NCI-H1930 (cell line): ENCODE measurements around the gene SPAG17.

Source experiments
- DNase-seq, 2 experiments: peaks; one replicate each; lab custom pipeline; 2025; lab: John Stamatoyannopoulos, UW

Gene SPAG17

DNA sequence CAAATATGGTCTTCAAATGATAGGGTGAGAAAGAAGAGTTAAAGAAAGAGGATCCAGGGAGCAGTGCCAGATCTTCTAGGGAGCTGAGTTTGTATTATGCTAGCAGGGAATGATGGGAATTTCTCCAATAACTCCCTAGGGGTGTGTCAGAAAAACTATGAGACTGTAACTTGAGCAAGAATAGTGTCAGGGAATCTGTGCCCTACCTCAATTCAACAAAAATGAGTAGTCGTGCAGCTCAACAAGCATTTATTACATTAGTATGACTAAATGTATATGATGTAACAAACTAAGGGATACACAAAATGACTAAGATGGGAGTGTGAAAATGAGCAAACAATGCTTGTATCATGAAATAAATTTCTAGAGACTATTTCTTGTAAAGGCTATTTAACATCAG is 24.2 kb downstream of the SPAG17 start:
- no peak for DNase-seq

GRCh38 chr1:118159569-118159968 is 25.5 kb downstream of the SPAG17 start:
- no peak for DNase-seq

GRCh38 chr1:118158924-118159323 is 26.1 kb downstream of the SPAG17 start:
- no peak for DNase-seq

DNA sequence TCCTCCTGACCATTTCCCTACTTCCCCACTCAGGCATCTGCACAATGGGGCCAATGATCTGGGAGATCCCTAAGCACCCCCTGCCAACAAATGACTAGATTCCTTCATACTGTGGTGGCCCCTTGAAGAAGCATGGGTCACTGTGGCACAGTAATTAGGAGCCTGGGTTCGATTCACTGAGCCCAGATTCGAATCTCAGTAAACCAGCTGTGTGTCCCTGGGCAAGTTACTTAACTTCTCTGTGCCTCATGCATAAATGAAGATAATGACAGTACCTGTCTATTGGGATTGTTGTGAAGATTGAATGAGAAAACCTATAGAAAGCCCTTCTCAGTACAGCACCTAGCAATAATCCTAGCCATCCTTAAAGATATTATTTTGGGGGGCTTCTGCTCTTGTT is 27.5 kb downstream of the SPAG17 start:
- DNase-seq: no peak

- DNase-seq: no peak
Measured at GRCh38 chr1:118155106-118155505, 29.9 kb downstream of the SPAG17 start.

- no peak for DNase-seq
Measured at GRCh38 chr1:118154220-118154619, 30.8 kb downstream of the SPAG17 start.

GRCh38 chr1:118151312-118151937 is 33.6 kb downstream of the SPAG17 start:
- DNase-seq: no peak

- no peak for DNase-seq
Measured at GRCh38 chr1:118149799-118150198, 35.2 kb downstream of the SPAG17 start.

DNA sequence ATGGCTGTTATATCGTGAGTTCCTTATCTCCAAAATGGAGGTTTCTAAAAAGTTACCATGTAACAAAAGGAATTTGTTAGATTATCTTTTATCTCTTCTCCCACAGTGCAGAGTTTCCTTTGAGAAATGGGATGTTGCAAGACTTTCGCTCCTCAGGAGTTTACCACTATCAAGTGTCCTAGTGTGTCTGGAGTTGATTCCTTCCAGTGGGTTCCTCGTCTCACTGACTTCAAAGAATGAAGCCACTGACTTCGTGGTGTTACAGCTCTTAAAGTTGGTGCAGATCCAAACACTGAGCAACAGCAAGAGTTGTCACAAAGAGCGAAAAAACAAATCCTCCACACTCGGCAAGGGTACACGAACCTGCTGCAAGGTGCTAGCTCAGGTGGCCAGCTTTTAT is 37.0 kb downstream of the SPAG17 start:
- no peak for DNase-seq

GRCh38 chr1:118147522-118147921 is 37.5 kb downstream of the SPAG17 start:
- no peak for DNase-seq

DNA sequence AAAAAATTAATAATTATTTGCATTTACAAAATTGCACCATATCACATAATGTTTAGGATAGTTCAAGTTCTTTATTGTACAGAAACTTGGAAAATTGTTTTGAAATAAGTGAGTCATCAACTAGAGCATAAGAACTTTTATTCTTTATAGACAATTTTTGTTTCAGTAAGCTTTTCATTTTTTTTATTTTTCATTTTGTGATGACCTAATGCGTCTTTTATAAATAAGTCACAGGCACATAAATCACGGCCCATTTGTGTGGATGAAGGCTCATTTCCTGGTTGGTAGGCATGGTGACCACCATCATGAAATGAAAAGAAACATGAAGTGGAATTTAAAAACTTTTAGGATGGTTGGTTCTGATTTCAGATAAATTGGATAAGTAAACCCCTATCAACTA is 39.3 kb downstream of the SPAG17 start:
- no peak for DNase-seq

GRCh38 chr1:118144684-118145083 is 40.3 kb downstream of the SPAG17 start:
- no peak for DNase-seq

- DNase-seq: no peak
Measured at GRCh38 chr1:118143831-118144230, 41.2 kb downstream of the SPAG17 start.

DNA sequence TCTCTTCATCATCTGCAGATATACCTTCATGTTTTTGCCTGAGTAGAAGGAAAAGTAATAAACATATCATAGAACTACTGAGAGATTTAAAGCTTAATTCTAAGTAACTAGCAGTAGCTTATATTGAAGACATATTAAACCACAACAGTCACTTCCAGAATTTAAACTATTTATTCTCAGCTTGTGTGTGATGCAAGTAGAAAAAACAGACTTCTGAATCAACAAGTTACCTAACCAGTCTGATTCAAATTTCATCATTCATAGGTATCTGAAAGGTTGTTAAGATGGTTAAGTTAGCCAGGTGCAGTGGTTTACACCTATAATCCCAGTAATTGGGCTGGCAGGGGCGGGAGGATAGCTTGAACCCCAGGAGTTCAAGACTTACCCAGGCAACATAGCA is 41.9 kb downstream of the SPAG17 start:
- DNase-seq: no peak

DNA sequence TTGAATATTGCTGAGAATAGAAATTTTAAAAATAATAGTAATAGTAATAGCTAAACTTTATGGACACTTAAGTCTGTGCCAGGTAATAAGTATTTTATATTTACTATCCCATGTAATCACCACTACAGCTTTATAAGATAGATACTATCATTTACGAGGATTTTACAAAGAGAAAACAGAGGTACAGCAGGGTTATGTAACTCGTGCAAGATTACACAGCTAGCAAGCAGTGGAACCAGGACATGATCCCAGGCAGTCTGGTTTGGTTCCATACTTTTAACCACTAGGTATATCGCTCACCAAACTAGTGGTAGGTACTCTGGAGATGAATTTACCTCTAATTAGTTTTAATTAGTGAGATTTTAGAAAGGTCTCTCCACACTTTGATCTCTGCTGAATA is 42.5 kb downstream of the SPAG17 start:
- no peak for DNase-seq

DNA sequence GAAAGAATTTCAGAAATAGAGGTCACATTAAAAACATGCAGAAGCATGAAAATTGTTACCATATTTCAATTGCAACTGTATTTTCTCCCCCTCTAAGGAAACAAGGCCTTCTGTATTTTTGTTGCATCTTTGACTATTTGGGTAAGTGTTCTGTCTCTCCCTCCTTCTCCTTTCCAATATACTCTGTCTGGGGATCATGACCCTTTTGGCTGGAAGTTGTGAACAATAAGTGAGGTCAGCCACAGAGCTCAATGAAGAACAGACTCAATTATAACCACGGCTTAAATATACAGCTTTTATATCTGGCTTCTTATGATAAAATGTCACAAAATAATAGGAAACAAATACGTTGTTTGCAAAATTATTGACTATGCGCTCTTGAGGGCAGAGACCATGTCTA is 47.1 kb downstream of the SPAG17 start:
- no peak for DNase-seq

DNA sequence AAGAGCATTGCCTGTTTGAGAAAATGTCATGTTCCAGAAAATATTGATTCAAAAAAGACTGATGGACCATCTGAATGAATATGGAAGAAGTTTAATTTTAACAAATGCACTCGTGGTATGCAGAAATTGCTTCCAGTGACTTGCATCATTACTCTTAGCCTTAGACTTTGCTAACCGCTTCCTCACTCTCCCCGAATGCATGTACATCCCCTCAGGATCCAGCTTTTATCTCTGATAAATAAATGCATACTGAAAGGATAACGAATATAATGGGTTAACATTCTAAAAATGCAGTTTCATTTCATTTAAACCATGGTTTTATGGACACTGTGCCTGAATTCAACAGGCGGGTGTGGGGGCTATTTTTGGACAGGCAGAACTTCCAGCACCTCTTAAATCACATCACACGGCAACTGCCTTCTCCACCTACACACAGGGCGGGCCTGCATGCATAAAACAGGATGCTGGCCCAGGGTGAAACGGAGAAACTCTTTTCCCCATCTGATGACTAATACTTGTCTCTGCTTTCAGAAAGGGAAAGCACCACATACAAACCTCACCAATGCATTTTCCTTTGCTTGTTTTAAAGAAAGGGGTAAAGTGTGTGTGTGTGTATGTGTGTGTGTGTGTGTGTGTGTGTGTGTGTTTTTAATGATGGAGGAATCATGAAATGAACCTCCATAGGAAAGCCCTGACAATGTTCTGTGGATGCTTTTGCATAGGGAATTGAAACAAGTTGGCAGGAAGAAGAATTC is 48.7 kb downstream of the SPAG17 start:
- DNase-seq: no peak

DNA sequence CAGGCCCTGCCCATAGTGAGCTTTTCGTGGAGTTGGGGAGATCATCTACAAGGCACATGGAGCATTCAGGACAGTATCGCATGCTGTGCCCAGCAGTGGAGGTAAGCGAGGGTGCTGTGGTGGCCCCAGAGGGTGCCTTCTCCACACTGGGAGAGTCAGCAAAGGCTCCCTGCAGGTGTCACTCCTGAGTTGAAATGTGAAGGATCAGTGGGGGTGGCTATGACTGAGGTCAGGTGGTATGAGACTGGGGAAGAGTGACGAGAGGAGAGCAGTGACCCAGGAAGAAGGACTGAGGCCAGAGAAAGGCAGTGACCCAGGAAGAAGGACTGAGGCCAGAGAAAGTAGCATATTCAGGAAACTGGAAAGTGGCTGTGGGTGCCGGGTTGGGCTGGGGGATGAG is 53.0 kb downstream of the SPAG17 start:
- DNase-seq: no peak

- DNase-seq: no peak
Measured at GRCh38 chr1:118128761-118129160, 56.3 kb downstream of the SPAG17 start.

DNA sequence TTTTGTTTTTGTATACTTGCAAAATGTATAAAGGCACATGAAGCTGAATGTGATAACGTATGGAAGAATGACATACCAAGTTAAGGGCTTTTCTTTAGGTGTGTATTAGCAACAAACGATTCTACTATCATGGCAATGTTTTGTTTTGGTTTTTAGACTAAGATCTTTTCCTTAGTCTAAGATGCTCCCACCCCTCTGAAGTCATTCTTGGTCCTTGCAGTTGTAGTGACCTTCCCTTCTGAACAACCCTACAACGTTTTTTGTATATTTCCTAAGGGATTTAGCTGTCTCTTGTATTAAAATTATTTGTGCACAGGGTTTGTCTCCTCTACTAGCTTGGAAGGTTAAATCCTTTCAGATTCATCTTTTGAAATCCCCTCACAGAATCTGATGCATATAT is 61.0 kb downstream of the SPAG17 start:
- no peak for DNase-seq

- no peak for DNase-seq
Measured at GRCh38 chr1:118123116-118123839, 61.8 kb downstream of the SPAG17 start.

DNA sequence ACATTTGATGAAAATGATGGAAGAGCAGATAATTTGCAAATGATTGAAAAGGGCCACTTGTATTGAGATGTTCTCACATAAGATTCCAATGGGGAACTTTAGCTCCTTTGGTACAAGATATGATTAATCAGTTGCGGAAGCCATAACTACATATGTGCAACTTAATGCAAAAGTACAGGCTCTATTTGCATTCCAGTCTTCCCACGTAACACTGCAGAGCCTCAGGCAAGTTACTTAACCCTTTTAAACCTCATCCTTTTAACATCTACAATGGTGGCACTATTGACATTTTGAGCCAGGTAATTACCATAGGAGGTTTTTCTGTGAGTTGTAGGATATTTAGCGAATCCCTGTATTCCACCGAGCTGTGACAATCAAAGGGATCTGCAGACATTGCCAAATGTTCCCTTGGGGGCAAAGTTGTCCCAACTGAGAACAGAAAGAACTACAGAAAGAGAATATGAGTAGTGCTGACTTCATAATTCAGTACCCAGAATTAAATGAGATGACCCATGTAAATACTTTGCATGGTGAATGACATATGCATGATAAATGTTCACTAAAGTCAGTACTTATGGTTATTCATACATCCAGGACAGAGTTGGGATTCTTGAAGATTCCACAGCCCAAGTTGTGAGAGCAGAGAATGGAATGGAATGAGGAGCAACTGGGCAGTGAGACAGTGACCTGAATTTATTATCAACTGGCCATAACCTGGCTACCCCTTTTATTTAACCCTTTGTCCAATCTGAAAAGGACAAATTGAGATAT is 62.6 kb downstream of the SPAG17 start:
- no peak for DNase-seq
